Coronary artery (tissue), 2 donors: ENCODE measurements around the gene POLR1A.

ENCODE experiments used
- DNase-seq: peaks from one replicate; pipeline ENCODE4 v3.0.0-alpha.2; 2017; ENCODE audit warnings: low spot score
- H3K27ac ChIP-seq, 2 donors: fragments of 200-600 bp; sonication (generic); one replicate each; pipeline ENCODE4 v1.5.1; 2016 to 2019
- H3K4me3 ChIP-seq: fragments of 200-600 bp; sonication (generic); 2 replicates; pipeline ENCODE4 v1.5.1; 2016; ENCODE audit warnings: mild to moderate bottlenecking, moderate library complexity
- TF ChIP-seq, protein P1 (sequence below): fragments of 200-600 bp; sonication (generic); IDR thresholded peaks from one replicate; pipeline ENCODE4 v1.5.1; 2019; ENCODE audit warnings: antibody characterized with exemption

The POLR1A gene

DNA sequence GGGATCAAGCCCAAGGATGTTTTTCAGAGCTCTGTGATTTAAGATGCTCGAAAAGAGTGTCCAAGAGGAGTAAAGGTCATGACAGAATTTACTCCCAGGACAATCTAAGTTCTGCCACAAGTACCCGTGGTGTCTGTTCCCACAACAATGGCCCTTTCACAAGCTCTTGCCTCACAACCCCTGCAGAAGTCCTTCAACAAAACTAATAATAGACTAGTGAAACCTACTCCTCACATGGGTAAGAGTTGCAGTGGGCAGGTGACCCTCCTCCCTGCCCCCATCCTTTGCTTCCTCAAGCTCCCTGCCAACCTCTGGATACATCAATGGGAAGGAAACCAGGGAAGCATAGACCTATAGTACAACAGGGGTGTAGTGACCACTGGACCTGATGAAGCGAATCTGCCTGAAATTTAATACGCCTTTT lies 35.3 kb upstream of the POLR1A start:
- Histone ChIP-seq H3K4me3 (no peak overlapping the region), H3K27ac (no peak overlapping the region)
- no peak for DNase-seq
- TF ChIP-seq, protein P1, sequence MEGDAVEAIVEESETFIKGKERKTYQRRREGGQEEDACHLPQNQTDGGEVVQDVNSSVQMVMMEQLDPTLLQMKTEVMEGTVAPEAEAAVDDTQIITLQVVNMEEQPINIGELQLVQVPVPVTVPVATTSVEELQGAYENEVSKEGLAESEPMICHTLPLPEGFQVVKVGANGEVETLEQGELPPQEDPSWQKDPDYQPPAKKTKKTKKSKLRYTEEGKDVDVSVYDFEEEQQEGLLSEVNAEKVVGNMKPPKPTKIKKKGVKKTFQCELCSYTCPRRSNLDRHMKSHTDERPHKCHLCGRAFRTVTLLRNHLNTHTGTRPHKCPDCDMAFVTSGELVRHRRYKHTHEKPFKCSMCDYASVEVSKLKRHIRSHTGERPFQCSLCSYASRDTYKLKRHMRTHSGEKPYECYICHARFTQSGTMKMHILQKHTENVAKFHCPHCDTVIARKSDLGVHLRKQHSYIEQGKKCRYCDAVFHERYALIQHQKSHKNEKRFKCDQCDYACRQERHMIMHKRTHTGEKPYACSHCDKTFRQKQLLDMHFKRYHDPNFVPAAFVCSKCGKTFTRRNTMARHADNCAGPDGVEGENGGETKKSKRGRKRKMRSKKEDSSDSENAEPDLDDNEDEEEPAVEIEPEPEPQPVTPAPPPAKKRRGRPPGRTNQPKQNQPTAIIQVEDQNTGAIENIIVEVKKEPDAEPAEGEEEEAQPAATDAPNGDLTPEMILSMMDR, result no peak

DNA sequence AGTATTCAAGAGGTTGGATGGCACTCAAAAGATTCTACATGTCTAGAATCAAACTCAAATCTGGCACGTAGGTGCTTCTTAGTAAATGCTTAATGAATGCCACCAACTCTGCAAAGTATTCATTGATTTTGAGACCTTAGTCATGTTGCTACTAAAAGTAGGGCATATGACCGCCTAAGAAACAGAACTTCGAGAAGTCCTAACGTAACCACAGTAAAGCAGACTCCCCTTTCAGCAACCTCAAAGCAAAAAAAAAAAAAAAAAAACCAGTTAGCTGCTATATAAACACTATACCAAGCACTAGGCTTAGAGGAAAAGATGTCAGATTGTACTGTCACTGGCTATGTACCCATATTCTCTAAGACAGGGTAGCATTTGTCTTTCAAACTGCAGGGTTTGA lies 34.3 kb upstream of the POLR1A start:
- Histone ChIP-seq H3K4me3 (no peak overlapping the region), H3K27ac (no peak overlapping the region)
- DNase-seq, result no peak
- TF ChIP-seq, protein P1, result no peak

DNA sequence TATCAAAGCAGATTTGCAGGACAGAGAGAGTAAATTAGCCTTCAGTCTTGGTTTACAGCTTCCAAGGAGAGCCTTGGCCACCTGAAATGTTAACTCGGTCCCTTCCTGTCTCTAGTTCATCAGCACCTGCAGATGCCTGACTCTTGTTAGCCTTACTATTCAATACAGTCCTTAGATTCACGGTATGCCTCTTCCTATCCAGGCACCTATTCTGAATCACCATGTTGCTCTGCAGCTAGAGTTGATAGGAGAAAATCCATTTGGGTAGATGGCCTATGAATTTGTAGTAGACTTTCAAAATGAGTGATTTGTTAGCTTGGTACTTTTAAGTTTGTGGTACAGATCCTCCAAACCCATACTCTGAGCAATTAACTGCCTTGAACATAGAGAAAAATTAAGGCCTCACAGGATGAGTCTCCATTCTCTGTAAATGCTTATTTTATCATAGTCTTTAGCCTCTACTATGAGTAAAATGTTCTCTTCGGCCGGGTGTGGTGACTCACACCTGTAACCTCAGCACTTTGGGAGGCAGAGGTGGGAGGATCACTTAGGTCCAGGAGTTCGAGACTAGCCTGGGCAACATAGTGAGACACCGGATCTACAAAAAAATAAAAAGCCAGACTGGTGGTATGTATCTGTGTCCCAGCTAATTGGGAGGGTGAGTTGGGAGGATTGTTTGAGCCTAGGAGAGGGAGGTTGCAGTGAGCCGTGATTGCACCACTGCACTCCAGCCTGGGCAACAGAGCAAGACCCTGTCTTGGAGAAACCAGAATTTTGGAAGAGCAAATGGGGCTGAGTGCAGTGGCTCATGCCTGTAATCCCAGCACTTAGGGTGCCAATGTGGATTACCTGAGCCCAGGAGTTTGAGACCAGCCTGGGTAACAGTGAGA lies 33.3 kb upstream of the POLR1A start:
- Histone ChIP-seq H3K4me3 (no peak overlapping the region), H3K27ac (no peak overlapping the region)
- TF ChIP-seq, protein P1, result no peak
- no peak for DNase-seq

DNA sequence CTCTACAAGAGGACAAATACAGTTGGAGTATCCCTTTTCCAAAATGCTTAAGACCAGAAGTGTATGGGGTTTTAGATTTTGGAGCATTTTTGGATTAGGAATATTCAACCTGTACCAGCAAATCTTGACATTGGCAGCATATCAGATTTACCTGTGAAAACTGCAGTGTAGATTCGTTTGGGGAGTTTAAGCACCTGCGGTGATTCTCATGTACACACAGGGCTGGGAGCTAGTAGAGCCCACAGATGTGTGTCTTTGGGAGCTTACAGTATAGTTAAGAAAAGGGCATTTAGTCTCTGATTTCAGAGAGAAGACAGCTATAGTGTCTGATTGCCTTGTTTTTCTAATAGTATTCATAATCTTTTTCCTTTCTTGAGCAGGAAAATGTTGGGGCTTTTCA lies 30.5 kb upstream of the POLR1A start:
- Histone ChIP-seq H3K4me3 (no peak overlapping the region), H3K27ac (no peak overlapping the region)
- TF ChIP-seq, protein P1, result no peak
- DNase-seq, result no peak

DNA sequence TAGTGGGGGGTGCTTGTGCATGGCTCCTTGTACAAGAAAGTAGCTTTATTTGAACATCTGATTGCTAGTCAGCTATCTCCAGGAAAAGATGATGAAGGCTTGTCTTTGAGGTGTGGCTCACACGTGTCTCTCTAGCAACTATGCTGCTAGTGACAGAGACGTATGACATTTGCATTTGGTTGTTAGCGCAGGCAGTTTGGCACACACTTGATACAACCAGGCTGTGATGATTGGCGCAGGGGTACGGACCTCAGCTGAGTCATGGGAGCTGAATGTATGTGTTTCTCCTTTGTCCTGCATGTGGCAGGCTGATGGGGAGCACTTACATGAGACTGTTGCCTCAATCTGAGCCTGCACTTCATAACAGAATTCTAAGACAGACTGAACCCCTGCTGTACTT lies 30.0 kb upstream of the POLR1A start:
- no peak overlapping the region for H3K27ac ChIP-seq
- H3K4me3 ChIP-seq, result no peak overlapping the region
- DNase-seq, result no peak
- TF ChIP-seq, protein P1, result no peak

DNA sequence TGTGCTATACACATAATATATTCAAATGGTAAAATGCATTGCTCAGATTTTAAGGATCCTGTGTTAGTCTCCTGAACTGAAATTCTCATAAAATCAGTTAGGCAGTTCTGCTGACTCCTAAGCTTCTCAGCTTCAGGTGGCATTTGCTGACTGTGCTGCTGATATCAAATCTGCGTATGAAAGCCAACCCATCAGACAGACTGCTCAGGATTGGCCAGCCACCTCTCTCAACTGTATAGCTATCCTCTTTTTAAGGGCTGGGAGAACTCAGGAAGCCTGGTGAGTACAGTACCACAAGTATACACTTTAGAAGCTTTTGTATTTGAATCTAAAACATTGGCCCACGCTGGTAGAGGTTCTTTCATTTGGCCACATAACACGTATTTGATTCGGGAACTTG lies 29.0 kb upstream of the POLR1A start:
- no peak overlapping the region for H3K4me3 ChIP-seq
- TF ChIP-seq, protein P1, result no peak
- H3K27ac ChIP-seq, result no peak overlapping the region
- DNase-seq, result no peak

DNA sequence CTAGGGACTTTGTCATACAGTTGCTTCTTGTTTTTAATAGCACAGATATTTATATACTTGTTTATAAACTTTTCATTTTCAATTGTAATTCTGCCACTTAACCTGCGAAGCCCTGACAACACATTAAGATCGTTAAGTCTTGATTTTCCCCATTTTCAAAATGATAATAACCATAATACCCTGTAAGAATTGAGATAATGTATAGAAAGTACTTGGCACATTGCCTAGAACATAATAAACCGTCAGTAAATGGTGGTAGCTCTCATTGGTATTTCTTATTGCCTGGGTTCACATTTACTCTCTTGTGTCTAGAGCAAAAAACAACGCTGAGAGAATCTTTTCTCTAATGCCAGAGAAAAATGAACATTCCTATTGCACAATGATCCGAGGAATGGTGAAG lies 19.0 kb upstream of the POLR1A start:
- Histone ChIP-seq H3K4me3 (no peak overlapping the region), H3K27ac (no peak overlapping the region)
- no peak for DNase-seq
- TF ChIP-seq, protein P1, result no peak
